Esophagus muscularis mucosa (tissue), 4 donors: ENCODE results near the gene LRP2.

Source experiments
- EP300 ChIP-seq: sonication (generic); formaldehyde crosslinking; IDR thresholded peaks from one replicate; pipeline ENCODE4 v1.6.1; 2017; ENCODE audit warnings: antibody characterized with exemption
- POLR2A ChIP-seq: fragments of 450-650 bp; IDR thresholded peaks from one replicate; pipeline ENCODE4 v1.6.1; 2017; ENCODE audit warnings: antibody characterized with exemption, moderate library complexity, mild to moderate bottlenecking, low read depth
- POLR2AphosphoS5 ChIP-seq, 2 donors: sonication (generic); formaldehyde crosslinking; IDR thresholded peaks; one replicate each; pipeline ENCODE4 v1.6.1; 2017; ENCODE audit warnings: antibody characterized with exemption in 2 of 2
- TF ChIP-seq, protein P1 (sequence below), 3 experiments: fragments of 200-600 bp in 2 of 3; fragments of 450-650 bp in 1 of 3; sonication (generic) in 2 of 3; IDR thresholded peaks; one replicate each; pipeline ENCODE4 v1.5.1; 2017 to 2019; ENCODE audit warnings: antibody characterized with exemption in 3 of 3, mild to moderate bottlenecking in 2 of 3, moderate library complexity in 1 of 3

DNA sequence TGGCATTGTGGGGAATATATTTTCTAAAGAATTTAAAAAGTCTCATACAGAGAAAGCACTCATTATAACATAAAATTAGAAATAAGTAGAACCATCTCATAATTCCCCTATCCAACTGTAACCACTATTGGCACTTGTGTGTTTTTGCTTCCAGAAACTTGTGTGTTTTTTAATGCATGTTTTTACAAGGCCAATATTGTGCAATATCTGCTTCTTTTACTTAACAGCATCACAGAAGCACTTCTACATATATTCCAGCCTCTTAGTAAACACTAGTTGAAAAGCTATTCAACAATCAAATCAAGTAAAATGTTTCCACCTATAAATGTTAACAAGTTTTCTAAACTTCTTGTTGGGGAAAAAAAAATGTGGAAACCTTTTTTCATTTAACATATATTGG is 132.7 kb downstream of the LRP2 start:
- TF ChIP-seq, protein P1, sequence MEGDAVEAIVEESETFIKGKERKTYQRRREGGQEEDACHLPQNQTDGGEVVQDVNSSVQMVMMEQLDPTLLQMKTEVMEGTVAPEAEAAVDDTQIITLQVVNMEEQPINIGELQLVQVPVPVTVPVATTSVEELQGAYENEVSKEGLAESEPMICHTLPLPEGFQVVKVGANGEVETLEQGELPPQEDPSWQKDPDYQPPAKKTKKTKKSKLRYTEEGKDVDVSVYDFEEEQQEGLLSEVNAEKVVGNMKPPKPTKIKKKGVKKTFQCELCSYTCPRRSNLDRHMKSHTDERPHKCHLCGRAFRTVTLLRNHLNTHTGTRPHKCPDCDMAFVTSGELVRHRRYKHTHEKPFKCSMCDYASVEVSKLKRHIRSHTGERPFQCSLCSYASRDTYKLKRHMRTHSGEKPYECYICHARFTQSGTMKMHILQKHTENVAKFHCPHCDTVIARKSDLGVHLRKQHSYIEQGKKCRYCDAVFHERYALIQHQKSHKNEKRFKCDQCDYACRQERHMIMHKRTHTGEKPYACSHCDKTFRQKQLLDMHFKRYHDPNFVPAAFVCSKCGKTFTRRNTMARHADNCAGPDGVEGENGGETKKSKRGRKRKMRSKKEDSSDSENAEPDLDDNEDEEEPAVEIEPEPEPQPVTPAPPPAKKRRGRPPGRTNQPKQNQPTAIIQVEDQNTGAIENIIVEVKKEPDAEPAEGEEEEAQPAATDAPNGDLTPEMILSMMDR (IDR thresholded peaks at IDR 0.05), result no peak
- TF ChIP-seq EP300 (no peak), POLR2AphosphoS5 (IDR thresholded peaks at IDR 0.05) (no peak), POLR2A (no peak)
